ENCODE data around the gene CAST.
A peak's percentile ranks its signal among the peaks of the same experiment; 100 is the strongest.

The CAST gene

DNA sequence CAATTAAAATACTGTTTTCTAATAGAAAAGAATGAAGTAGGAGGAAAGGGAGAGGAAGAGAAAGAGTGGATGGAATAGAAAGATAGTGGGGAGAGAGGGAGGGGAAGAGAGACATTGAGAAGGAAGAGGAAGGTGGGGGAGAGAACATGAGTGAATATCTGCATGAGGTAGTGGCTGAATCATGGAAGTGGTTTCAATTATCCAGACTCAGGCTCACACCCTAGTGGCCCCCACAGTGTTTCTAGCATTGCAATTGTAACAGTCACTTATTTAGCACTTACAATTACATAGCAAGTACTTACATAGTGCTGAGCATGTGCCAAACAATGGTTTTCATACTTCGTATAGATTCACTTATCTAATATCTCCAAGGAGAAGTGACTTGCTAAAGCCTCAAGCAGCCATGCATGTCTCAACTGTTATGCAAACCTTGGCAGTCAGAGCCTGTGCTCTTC is 72.7 kb downstream of the CAST start:
- no peak overlapping the region for H3K27ac ChIP-seq
- TF ChIP-seq, protein P1, sequence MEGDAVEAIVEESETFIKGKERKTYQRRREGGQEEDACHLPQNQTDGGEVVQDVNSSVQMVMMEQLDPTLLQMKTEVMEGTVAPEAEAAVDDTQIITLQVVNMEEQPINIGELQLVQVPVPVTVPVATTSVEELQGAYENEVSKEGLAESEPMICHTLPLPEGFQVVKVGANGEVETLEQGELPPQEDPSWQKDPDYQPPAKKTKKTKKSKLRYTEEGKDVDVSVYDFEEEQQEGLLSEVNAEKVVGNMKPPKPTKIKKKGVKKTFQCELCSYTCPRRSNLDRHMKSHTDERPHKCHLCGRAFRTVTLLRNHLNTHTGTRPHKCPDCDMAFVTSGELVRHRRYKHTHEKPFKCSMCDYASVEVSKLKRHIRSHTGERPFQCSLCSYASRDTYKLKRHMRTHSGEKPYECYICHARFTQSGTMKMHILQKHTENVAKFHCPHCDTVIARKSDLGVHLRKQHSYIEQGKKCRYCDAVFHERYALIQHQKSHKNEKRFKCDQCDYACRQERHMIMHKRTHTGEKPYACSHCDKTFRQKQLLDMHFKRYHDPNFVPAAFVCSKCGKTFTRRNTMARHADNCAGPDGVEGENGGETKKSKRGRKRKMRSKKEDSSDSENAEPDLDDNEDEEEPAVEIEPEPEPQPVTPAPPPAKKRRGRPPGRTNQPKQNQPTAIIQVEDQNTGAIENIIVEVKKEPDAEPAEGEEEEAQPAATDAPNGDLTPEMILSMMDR (conservative IDR thresholded peaks at IDR 0.05), result no peak

DNA sequence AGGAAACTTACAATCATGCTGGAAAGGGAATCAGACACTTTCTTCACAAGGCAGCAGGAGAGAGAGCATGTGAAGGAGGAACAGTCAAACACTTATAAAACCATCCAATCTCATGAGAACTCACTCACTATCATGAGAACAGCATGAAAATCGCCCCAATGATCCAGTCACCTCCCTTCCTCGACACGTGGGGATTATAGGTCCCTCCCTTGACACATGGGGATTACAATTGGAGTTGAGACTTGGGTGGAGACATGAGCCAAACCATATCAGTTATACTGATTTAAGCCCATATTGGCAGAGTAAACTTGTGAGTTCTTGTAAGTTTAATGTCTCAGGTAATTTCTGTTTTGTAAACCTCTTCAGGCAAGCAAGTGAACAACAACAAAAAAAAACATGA is 74.8 kb downstream of the CAST start:
- TF ChIP-seq, protein P1 (conservative IDR thresholded peaks at IDR 0.05), result no peak
- H3K27ac ChIP-seq, result no peak overlapping the region

DNA sequence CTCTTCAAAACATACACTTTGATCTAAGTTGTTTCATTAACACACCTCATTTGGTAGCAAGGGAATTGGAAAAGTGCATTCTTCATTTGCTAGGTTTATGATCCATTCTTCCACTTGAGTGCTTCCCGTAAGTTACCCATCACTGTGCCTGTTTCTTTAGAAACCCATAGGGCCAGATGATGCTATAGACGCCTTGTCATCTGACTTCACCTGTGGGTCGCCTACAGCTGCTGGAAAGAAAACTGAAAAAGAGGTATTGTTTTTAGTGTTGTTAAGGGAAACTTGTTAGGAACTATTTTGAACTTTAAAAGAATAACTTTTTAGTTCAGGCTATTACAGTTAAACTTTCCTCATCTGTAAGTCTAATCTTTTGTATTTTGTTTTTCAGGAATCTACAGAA is 78.9 kb downstream of the CAST start:
- no peak overlapping the region for H3K27ac ChIP-seq
- TF ChIP-seq, protein P1 (conservative IDR thresholded peaks at IDR 0.05), result no peak

DNA sequence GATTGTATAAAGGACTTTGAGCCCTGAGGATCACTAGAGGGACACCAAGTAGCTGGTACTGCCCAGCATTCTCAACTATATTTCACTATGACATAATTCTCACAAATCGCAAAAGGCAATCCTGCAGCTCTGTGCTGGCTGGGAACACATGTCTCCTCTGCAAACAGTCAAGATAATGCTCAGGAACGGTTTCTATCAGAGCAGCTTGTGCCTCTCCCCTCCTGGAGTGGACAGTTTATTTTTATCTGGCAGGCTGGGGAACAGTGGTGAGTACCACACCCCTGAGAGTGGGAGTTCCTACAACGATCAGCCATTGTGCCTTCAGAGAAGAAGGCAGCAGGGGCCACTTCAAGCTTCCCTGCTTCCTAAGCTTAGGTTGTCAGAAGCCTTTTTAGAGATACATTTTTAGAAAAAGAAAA is 79.7 kb downstream of the CAST start:
- TF ChIP-seq, protein P1 (conservative IDR thresholded peaks at IDR 0.05), result no peak
- H3K27ac ChIP-seq, result no peak overlapping the region

DNA sequence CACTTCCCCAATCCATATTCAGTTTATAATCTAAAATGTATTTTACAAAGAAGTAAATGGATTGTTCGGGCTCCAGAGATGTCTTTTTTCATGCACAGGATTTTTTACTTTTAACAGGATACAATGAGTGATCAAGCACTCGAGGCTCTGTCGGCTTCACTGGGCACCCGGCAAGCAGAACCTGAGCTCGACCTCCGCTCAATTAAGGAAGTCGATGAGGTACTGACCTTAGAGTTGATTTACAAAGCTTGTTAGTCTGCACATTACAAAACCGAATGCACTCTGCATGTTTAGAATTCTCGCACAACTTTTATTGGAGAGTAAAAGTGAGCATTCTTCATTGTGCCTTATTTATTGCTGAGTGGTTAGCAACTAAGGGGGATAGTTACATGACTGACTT is 80.4 kb downstream of the CAST start:
- TF ChIP-seq, protein P1 (conservative IDR thresholded peaks at IDR 0.05), result no peak
- no peak overlapping the region for H3K27ac ChIP-seq

DNA sequence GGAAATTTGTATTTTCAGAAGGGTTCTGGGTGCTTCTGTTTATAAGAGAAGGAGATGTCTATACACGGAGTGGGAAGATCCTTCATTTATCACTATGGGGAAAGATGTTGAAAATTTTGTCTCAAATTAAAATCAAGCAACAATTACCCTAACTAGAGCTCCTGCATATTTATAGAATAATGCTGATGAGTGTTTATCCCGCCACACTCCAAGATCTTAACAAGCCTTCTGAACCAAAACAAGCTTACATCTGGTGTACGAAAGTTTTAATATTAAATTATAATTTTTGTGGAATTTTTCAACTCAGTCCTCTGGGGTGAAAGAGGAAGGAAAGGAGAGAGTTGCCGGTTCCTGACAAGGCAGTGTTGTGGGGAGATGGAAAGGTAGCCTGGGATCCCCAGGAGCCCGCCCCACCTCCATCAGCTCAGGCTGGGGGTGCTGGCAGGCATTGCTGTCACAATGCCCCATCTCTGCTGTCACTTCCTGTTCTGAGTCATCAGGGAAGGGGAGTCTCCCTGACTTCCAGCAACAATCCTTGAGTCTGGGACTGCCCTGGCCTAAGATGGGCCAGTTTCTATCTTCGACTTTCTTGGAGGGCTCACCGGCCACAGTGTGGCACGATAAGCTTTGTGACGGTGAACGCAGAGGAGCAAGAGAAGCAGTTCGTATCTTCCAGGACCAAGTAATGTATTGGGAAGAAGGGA is 81.0 kb downstream of the CAST start:
- TF ChIP-seq, protein P1 (conservative IDR thresholded peaks at IDR 0.05), result no peak
- peak overlapping the region; percentile 65 for H3K27ac ChIP-seq

DNA sequence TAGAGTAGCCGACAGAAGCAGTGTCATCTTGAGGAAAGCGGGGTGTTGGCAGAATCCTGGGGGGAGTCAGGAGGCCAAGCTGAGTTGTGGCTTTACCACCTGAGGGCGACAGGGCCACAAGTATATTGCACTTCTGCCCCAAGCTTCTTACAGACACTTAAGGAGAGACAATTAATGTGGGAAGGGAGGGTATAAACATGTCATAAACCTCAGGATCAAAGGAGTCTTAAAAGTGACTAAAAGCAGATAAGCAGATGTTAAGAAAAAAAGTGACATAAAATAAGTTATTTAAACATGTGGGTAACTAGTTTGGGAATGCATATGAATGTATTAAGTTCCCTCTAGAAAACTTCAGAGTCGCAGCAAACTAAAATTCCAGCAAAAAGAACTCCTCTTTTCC is 81.6 kb downstream of the CAST start:
- peak overlapping the region; percentile 65 for H3K27ac ChIP-seq
- TF ChIP-seq, protein P1 (conservative IDR thresholded peaks at IDR 0.05), result no peak

DNA sequence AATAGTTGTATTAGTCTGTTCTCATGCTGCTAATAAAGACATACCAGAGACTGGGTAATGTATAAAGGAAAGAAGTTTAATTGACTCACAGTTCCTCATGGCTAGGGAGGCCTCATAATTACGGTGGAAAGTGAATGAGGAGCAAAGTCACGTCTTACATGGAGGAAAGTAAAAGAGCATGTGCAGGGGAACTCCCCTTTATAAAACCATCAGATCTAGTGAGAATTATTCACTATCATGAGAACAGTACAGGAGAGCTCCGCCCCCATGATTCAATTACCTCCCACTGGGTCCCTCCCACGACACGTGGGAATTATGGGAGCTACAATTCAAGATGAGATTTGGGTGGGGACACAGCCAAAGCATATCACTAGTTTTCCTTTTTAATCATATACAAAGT is 82.0 kb downstream of the CAST start:
- peak overlapping the region; percentile 65 for H3K27ac ChIP-seq

Measured in VCaP (cell line).